Measurements from ENCODE around the gene CCDC9. TPM values are rescaled to one million over a fixed set of nuclear protein-coding genes. Genes with fewer than 3 reads are reported as not detected.

CCDC9 gene
- total RNA-seq, 1 experiment from 2014 or later: 36.9 TPM

GRCh38 chr19:47274071-47274890 lies 18.0 kb downstream of the CCDC9 start, which contains the start of gene INAFM1:
TSS of gene INAFM1 (plus strand) at chr19:47274885. CDS start at chr19:47274920, 35 bp downstream.
- peak within 1 kb of the TSS; percentile 77 for H3K27ac ChIP-seq (ENCODE audit: insufficient read length, low read depth, low read length)
- WGBS (ENCODE audit: extremely low coverage, insufficient read length, low lambda C conversion rate): no CpG with 5 or more reads among the region's 72 CpGs
- H2BK120ac ChIP-seq (ENCODE audit: low read depth, low read length, poor library complexity, severe bottlenecking): no peak within 1 kb of the TSS
- no peak within 1 kb of the TSS for H4K91ac ChIP-seq (ENCODE audit: insufficient read length, low read depth, low read length)
- H4K20me1 ChIP-seq (ENCODE audit: control insufficient read depth, insufficient read depth, insufficient read length): no peaks in the 10 kb centered on the region
- peak; percentile 97 for DNase-seq
- H3K9ac ChIP-seq (ENCODE audit: extremely low read depth, insufficient read length, low read length): peak within 1 kb of the TSS; percentile 77
- H3K23me2 ChIP-seq (ENCODE audit: insufficient read length, low read depth, low read length, poor library complexity, severe bottlenecking): peaks cover 17% of the 10 kb centered on the region
- H3K4me1 ChIP-seq (ENCODE audit: insufficient read depth, low read length): peaks cover 5% of the 10 kb centered on the region
- H3K4me3 Mint-ChIP-seq: peak within 1 kb of the TSS; percentile 86 to 93
- H4K5ac ChIP-seq (ENCODE audit: insufficient read length, low read depth, low read length): no peak within 1 kb of the TSS
- H3K4me1 Mint-ChIP-seq: peaks cover 22 to 27% of the 10 kb centered on the region in 2 experiments
- no peak within 1 kb of the TSS for H2BK15ac ChIP-seq (ENCODE audit: low read depth, low read length)
- no peak within 1 kb of the TSS for H2AK5ac ChIP-seq (ENCODE audit: insufficient read length, low read length)
- TF ChIP-seq CTCF (conservative IDR thresholded peaks at IDR 0.05): no peak
- peak within 1 kb of the TSS; percentile 15 for H2BK5ac ChIP-seq (ENCODE audit: insufficient read length, low read length)
- H3K56ac ChIP-seq (ENCODE audit: insufficient read length, low read depth, low read length): no peak within 1 kb of the TSS
- H3K27me3 ChIP-seq (ENCODE audit: insufficient read depth, low read length): no peaks in the 10 kb centered on the region
- H3K18ac ChIP-seq (ENCODE audit: insufficient read length, low read depth, low read length): peak within 1 kb of the TSS; percentile 89
- no peak within 1 kb of the TSS for H2BK20ac ChIP-seq (ENCODE audit: low read depth, low read length, poor library complexity, severe bottlenecking)
- H3K4me2 ChIP-seq (ENCODE audit: insufficient read depth, insufficient read length, low read length): peak within 1 kb of the TSS; percentile 60
- no peak within 1 kb of the TSS for H3K23ac ChIP-seq (ENCODE audit: insufficient read length, low read depth, low read length)
- no peak within 1 kb of the TSS for H2AFZ ChIP-seq (ENCODE audit: low read length)
- H3K4ac ChIP-seq (ENCODE audit: low read depth, low read length): no peak within 1 kb of the TSS
- no peaks in the 10 kb centered on the region for H3K79me1 ChIP-seq (ENCODE audit: insufficient read depth, low read depth, low read length, poor library complexity, severe bottlenecking)
- H3K27me3 Mint-ChIP-seq (ENCODE audit: low read depth): peaks cover 13% of the 10 kb centered on the region
- H3K36me3 Mint-ChIP-seq (ENCODE audit: insufficient read depth in 1 of 3, low read depth in 3 of 3): peaks cover 8 to 25% (median 25%) of the 10 kb centered on the region in 3 experiments; a peak in 6 of 7 replicates
- H3K79me2 ChIP-seq (ENCODE audit: insufficient read depth, low read length): no peaks in the 10 kb centered on the region
- H3K9me3 Mint-ChIP-seq: no peaks in the 10 kb centered on the region
- peak within 1 kb of the TSS; percentile 8 for H2BK12ac ChIP-seq (ENCODE audit: insufficient read length, low read depth, low read length)
- H3K9me3 ChIP-seq (ENCODE audit: control insufficient read depth, low read depth, low read length): no peaks in the 10 kb centered on the region
- no peak within 1 kb of the TSS for H3T11ph ChIP-seq (ENCODE audit: low read length)
- H3K27ac Mint-ChIP-seq: peak within 1 kb of the TSS; percentile 98 to 100 (median 99)
- peak within 1 kb of the TSS; percentile 90 for H3K14ac ChIP-seq (ENCODE audit: insufficient read depth, low read length)
- H4K8ac ChIP-seq (replicated peaks; ENCODE audit: insufficient read length, low read depth, low read length): no peak within 1 kb of the TSS

Data from H9 (cell line).